Stimulated activated memory B cell treated with anti-CD40 and anti-IgM and Interleukin-4, amounts not matched to agents 10 μg/mL and 1 μg/mL and 100 μg/mL, for 72 hours (primary cell): ENCODE data around the gene KCNC2.

Experiments used
- ATAC-seq: fragments of 150-1000 bp; cut with Tn5 transposase; 2 replicates; pipeline ENCODE4 v1.10.0; 2021
- H3K27ac Mint-ChIP-seq: one replicate; pipeline ENCODE4 v1.8.0; 2022; ENCODE audit warnings: mild to moderate bottlenecking, mixed read lengths
- H3K27me3 Mint-ChIP-seq: one replicate; pipeline ENCODE4 v1.8.0; 2022; ENCODE audit warnings: mixed read lengths
- H3K36me3 Mint-ChIP-seq: one replicate; pipeline ENCODE4 v1.8.0; 2022; ENCODE audit warnings: mixed read lengths
- H3K4me1 Mint-ChIP-seq: one replicate; pipeline ENCODE4 v1.8.0; 2022; ENCODE audit warnings: mixed read lengths
- H3K4me3 Mint-ChIP-seq: one replicate; pipeline ENCODE4 v1.8.0; 2022; ENCODE audit warnings: mild to moderate bottlenecking, moderate library complexity, mixed read lengths
- H3K9me3 Mint-ChIP-seq: one replicate; pipeline ENCODE4 v1.8.0; 2022; ENCODE audit warnings: mixed read lengths

The KCNC2 gene

DNA sequence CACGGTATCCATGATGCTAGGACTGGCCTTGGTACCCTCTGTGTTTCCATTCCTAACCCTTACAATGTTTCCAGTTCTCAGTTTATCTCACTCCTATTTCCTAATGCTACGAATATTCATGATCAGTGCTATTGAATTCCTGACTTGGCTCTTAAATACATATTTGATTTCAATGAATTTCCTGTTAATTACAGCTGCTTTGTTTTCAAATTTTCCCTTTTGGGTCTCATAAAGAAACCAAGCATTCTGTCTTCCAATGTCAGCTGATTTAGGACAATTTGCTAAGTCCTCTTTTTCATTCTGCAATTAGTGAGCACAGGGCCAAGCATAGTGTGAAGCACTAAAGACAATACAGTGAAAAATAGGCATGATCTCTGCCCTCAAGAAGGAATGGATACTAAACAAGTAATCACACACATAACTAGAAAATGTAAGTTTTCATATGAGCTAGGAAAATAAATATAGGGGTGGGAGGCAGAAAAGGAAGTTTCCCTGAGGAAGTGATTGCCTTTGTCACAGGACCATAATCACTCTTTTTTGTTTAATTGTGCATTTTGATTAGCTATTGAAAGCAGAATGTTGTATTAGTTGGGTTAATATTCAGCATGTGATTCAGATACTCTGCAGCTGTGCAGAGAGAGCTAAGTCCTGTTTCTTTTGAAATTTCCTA is 88.5 kb downstream of the KCNC2 start:
- no peak for ATAC-seq
- Mint-ChIP-seq H3K9me3 (no peaks in the 10 kb centered on the region), H3K36me3 (no peaks in the 10 kb centered on the region), H3K27ac (no peak overlapping the region), H3K27me3 (no peaks in the 10 kb centered on the region), H3K4me3 (no peak overlapping the region), H3K4me1 (no peaks in the 10 kb centered on the region)

DNA sequence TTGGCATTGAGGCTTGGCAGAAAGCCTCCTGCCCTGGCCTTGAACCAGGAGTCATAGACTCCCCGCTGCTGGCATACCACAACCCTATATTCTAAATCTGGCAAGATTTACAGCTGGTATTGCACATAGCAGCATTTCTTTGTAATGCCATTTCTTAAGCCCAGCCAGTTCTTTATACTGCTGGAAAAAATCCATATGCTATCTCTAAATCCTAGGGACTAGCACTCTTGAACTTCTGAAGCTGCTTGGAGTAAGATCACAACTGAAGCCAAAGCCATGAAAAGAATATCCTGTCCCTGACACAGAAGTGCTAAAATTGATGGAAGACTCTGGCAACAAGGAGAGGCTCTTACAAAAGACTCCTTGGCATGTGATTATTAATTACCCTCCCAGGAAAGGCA is 89.3 kb downstream of the KCNC2 start:
- H3K4me3 Mint-ChIP-seq, result no peak overlapping the region
- no peak for ATAC-seq
- H3K9me3 Mint-ChIP-seq, result no peaks in the 10 kb centered on the region
- no peaks in the 10 kb centered on the region for H3K4me1 Mint-ChIP-seq
- no peaks in the 10 kb centered on the region for H3K27me3 Mint-ChIP-seq
- no peak overlapping the region for H3K27ac Mint-ChIP-seq
- no peaks in the 10 kb centered on the region for H3K36me3 Mint-ChIP-seq

DNA sequence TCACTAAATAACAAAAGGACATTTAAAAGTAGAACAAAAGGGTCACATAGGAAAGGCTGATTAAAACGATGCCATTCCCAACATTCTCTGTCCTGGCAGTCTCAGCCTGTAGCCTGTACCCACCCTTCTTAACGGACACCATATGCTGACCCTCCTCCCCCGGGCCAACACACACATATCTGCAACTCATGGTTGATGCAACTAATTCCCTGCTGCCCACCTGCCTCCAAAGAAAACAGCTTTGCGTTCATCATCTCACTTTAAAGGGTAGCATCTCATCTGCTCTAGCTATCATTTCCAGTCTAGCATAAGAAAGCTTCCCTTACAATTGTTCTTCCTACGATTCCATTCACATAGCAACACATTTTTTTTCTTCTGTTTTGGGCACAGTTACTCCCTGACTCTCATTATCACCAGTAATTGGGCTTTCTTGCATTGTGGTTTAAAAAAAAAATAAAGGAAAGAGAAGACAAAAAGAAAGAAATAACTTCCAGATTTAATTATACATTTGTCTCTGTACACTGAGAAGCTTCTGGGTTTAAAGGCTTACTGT is 92.9 kb downstream of the KCNC2 start:
- H3K36me3 Mint-ChIP-seq, result no peaks in the 10 kb centered on the region
- H3K27me3 Mint-ChIP-seq, result no peaks in the 10 kb centered on the region
- H3K27ac Mint-ChIP-seq, result no peak overlapping the region
- ATAC-seq, result no peak
- H3K4me1 Mint-ChIP-seq, result no peaks in the 10 kb centered on the region
- H3K4me3 Mint-ChIP-seq, result no peak overlapping the region
- no peaks in the 10 kb centered on the region for H3K9me3 Mint-ChIP-seq

DNA sequence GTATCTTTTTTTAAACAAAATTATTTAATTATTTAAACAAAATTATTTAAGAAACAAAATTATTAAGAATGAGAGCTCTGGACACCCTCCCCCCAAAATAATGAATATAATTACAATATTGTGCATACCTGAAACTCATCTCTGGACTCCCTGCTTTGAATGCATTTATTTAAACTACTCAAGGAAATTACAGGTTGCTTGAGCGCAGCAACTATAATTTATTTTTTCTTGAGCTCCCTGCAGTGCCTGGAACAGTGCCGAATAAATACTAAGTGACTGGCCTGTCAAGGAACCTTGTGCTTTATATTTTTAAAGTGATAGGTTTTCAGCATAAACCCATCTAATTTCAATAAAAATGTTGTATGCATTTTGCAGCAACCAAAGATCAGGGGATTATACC is 93.9 kb downstream of the KCNC2 start:
- ATAC-seq, result no peak
- no peaks in the 10 kb centered on the region for H3K36me3 Mint-ChIP-seq

DNA sequence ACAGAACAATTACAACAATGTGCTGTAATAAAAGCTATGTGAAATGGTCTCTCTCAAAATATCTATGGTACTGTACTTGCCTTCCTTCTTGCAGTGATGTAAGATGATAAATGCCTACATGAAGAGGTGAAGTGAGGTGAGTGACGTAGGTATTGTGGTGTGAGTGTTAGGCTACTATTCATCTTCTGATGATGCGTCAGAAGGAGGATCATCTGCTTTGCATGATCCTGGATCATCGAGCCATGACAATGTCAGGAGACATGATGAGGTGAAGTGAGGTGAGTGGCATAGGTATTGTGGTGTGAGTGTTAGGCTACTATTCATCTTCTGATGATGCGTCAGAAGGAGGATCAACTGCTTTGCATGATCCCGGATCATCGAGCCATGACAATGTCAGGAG is 105.8 kb downstream of the KCNC2 start:
- no peaks in the 10 kb centered on the region for H3K4me1 Mint-ChIP-seq
- no peaks in the 10 kb centered on the region for H3K27me3 Mint-ChIP-seq
- H3K4me3 Mint-ChIP-seq, result no peak overlapping the region
- H3K9me3 Mint-ChIP-seq, result no peaks in the 10 kb centered on the region
- ATAC-seq, result no peak
- H3K36me3 Mint-ChIP-seq, result no peaks in the 10 kb centered on the region
- H3K27ac Mint-ChIP-seq, result no peak overlapping the region

More for the DNA sequence above, 93.9 kb downstream of the KCNC2 start:
- Mint-ChIP-seq H3K9me3 (no peaks in the 10 kb centered on the region), H3K4me3 (no peak overlapping the region), H3K27ac (no peak overlapping the region), H3K27me3 (no peaks in the 10 kb centered on the region), H3K4me1 (no peaks in the 10 kb centered on the region)

DNA sequence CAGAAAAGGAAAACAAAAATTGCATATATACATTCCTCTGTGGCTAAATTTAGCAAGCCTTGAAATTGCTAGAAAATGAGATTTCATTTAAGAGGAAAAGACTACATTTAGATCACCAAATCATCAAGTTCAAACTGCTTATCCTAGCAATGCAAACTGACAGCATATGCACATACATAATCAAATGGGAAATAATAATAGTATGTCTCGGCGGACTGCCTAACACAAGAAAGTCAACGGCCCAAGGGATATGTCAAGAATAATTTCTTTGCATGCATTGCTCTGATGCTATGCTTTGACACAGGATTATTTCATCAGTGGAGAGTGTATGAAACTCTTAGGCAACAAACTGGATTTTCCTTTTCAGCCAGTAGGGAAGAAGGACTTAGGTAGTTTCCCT is 107.9 kb downstream of the KCNC2 start:
- H3K27me3 Mint-ChIP-seq, result no peaks in the 10 kb centered on the region
- ATAC-seq, result no peak
- H3K36me3 Mint-ChIP-seq, result no peaks in the 10 kb centered on the region
- H3K9me3 Mint-ChIP-seq, result no peaks in the 10 kb centered on the region
- H3K4me1 Mint-ChIP-seq, result no peaks in the 10 kb centered on the region
- no peak overlapping the region for H3K4me3 Mint-ChIP-seq
- no peak overlapping the region for H3K27ac Mint-ChIP-seq

DNA sequence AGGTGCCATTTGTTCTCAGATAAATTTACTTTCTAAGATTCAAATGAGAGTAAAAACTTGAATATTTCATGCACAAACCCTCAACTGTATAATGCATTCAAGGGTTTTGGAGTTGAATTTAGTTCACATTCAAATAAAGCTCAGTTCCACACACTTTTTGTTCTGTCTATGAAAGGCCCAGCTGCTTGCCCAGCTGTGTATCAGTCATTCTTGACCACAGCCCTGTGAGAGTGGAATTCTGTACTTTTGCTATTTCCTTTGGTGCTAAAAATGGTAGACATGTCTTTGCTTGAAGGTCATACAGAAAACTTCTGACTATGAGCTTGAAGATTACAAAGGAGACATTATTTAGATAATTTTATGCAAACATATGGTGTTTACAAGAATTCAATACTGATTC is 110.4 kb downstream of the KCNC2 start:
- Mint-ChIP-seq H3K9me3 (no peaks in the 10 kb centered on the region), H3K27me3 (no peaks in the 10 kb centered on the region), H3K4me1 (no peaks in the 10 kb centered on the region), H3K27ac (no peak overlapping the region), H3K36me3 (no peaks in the 10 kb centered on the region), H3K4me3 (no peak overlapping the region)
- ATAC-seq, result no peak

DNA sequence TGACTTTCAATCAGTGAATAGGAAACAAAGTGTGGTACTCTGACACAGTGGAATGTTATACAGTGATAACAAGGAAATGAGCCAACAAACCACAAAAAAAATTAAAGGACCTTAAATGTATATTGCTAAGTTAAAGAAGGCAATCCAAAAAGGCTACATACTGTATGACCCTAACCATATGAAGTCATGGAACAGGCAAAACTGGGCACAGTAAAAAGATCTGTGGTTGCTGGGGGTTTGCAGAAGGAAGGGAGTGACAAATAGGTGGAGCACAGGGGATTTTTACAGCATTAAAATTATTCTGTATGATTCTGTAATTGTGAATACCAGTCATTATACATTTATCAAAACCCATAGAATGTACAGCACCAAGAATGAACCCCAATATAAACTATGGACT is 112.6 kb downstream of the KCNC2 start:
- H3K4me3 Mint-ChIP-seq, result no peak overlapping the region

DNA sequence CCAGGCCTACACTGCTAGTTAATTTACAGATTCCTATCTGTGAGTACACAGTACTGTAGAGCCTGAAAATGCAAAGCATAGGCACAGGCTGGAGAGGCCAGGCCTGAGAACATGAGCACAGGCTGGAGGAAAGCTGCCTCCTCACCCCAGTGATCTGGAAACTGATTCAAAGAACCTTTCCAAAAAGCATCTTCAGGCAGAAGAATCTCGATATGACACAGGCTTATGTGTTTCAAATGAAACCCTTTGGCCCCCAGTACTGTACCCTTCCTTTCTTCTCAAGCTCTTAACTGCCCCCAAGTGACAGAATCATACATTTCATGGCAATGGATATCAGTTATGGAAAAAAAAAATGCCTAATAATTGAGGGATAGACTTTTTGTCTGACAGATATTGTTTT is 122.0 kb downstream of the KCNC2 start:
- Mint-ChIP-seq H3K27ac (no peak overlapping the region), H3K36me3 (no peaks in the 10 kb centered on the region)

More for the DNA sequence above, 112.6 kb downstream of the KCNC2 start:
- H3K4me1 Mint-ChIP-seq, result no peaks in the 10 kb centered on the region
- H3K36me3 Mint-ChIP-seq, result no peaks in the 10 kb centered on the region
- H3K27me3 Mint-ChIP-seq, result no peaks in the 10 kb centered on the region
- no peak for ATAC-seq
- no peak overlapping the region for H3K27ac Mint-ChIP-seq
- H3K9me3 Mint-ChIP-seq, result no peaks in the 10 kb centered on the region

DNA sequence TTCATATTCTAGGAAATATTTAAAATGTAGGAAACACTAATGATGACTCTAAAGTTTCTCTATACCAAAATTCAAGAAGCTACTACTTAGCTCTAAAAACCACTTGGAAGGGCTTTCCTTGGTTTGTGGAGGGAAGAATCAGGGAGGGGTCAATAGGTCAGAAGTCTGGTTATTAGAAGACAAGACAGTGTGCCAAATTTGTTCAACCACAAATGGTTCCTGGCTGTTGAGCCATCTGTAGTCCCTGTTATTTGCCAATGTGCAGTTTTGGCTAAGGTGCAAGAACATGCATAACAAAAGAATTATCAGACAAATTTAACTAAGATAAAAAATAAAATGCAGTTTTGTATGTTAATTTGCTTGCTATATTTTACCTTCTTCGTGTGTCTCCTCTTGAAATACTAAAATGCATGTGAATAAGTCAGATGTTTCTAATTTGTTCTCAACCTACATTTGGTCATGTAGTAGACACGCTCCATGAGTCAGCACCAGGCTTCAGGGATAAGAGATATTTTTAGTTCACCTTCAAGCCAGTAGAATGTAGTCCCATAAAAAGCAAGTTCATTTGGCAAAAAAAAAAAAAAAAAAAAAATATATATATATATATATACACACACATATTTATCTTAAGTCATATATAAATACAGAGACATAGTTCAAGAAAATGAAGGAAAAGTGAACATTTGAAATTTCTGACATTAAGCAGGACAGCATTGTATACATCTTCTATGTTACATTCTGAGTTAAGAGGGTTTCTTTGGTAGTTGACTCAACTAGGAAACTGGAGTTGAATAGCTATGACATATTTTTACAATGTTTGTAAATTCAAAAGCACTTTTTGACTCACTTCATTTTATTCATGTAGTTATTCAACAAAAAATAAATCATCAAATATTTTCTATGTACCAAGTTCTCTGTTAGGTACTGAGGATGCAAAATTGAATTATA is 123.3 kb downstream of the KCNC2 start:
- Mint-ChIP-seq H3K27ac (no peak overlapping the region), H3K27me3 (no peaks in the 10 kb centered on the region), H3K4me1 (no peaks in the 10 kb centered on the region), H3K4me3 (no peak overlapping the region), H3K36me3 (no peaks in the 10 kb centered on the region), H3K9me3 (peaks cover 2% of the 10 kb centered on the region)
- no peak for ATAC-seq

More for the DNA sequence above, 122.0 kb downstream of the KCNC2 start:
- H3K4me3 Mint-ChIP-seq, result no peak overlapping the region
- no peaks in the 10 kb centered on the region for H3K4me1 Mint-ChIP-seq
- H3K27me3 Mint-ChIP-seq, result no peaks in the 10 kb centered on the region
- peaks cover 2% of the 10 kb centered on the region for H3K9me3 Mint-ChIP-seq
- ATAC-seq, result no peak

DNA sequence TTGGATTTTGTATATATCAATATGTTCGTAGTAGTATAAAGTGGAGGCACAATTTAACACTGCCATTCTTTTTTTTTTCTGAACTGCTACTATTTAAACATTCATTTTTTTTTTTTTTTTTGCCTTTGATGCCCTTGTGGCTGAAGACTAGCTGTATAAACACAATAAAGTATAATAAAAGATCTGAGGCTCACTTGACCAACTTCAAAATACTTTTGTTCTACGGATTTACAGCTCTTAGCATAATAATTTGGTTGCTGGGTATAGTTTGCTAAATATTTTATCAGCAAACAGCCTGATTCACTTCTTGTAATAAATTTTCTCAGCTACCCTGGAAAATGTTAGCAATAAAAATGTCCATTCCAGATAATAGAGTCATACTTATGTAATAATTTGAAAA is 128.3 kb downstream of the KCNC2 start:
- Mint-ChIP-seq H3K4me3 (no peak overlapping the region), H3K4me1 (no peaks in the 10 kb centered on the region), H3K27ac (no peak overlapping the region), H3K27me3 (no peaks in the 10 kb centered on the region), H3K36me3 (no peaks in the 10 kb centered on the region), H3K9me3 (peaks cover 2% of the 10 kb centered on the region)
- no peak for ATAC-seq

DNA sequence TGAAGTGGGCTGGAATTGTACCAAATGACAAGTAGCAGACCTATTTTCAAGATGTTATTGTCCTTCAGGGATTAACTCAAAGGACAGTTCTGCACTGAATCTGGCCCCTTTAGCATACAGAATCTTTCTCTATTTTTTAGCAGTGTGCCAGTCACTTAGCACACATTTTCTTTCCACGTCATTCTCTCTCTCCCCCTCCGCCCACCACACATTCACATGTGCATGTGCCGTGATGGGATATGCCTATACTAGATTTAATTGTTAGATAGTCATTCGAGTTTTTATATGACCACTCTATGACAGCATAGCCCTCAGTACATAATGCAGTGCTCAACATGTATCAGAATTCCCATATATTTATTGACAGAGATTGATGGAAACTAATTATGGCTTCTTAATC is 129.1 kb downstream of the KCNC2 start:
- no peak overlapping the region for H3K4me3 Mint-ChIP-seq
- H3K9me3 Mint-ChIP-seq, result peaks cover 5% of the 10 kb centered on the region
- H3K27me3 Mint-ChIP-seq, result no peaks in the 10 kb centered on the region
- H3K27ac Mint-ChIP-seq, result no peak overlapping the region
- no peaks in the 10 kb centered on the region for H3K36me3 Mint-ChIP-seq
- no peaks in the 10 kb centered on the region for H3K4me1 Mint-ChIP-seq
- ATAC-seq, result no peak

DNA sequence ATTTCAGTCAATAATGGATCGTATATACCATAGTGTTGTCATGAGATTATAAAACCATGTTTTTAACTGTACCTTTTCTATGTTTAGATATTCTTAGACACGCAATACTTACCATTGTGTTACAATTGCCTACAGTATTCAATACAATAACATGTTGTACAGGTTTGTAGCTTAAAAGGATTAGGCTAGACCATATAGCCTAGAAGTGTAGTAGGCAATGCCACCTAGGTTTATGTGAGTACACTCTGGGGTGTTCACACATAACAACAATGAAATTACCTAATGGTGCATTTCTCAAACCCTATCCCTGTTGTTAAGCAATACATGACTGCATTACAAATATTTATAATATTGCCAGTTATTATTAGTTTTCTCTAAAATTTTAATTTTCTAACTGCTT is 144.2 kb downstream of the KCNC2 start:
- Mint-ChIP-seq H3K4me1 (no peaks in the 10 kb centered on the region), H3K9me3 (peaks cover 3% of the 10 kb centered on the region), H3K27ac (no peak overlapping the region), H3K27me3 (no peaks in the 10 kb centered on the region), H3K36me3 (no peaks in the 10 kb centered on the region), H3K4me3 (no peak overlapping the region)
- no peak for ATAC-seq

DNA sequence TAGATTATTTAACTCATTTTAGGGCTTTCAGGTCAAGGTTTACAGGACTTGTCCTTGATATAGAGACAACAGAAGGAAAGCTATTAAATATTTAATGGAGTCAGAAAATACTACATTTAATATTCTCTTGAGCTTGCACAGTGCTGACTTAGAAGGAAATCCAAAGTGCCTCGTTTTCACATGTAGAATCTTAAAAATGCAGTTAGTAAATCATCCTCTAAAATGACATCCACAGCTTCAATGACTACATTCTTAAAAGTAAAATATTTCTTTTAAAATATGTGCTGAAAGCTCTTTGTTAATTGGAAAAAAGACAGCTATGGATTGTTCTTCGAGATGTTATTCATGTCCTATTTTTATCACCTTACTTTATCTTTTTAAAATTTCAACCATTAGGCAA is 146.9 kb downstream of the KCNC2 start:
- no peaks in the 10 kb centered on the region for H3K27me3 Mint-ChIP-seq
- no peaks in the 10 kb centered on the region for H3K4me1 Mint-ChIP-seq
- H3K36me3 Mint-ChIP-seq, result no peaks in the 10 kb centered on the region
- no peak overlapping the region for H3K27ac Mint-ChIP-seq
- no peaks in the 10 kb centered on the region for H3K9me3 Mint-ChIP-seq
- ATAC-seq, result no peak
- no peak overlapping the region for H3K4me3 Mint-ChIP-seq

DNA sequence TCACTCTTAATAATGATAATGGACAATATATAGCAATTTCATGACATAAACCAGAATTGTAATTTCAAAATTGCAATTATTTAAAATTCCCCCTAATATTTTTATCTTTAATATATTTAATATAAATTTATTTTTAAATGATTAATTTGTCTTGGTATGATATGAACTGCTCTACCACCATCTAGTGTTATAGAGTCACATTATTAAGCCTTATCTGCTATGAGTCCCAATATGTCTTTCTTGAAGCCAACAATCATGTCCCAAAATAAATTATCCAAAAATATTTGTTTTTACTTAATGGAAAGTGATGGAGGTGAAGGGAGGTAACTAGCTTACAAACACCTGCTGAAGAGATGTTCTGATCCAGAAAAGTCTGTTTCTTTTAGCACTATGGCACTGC is 151.4 kb downstream of the KCNC2 start:
- ATAC-seq, result no peak
- no peaks in the 10 kb centered on the region for H3K27me3 Mint-ChIP-seq
- no peaks in the 10 kb centered on the region for H3K4me1 Mint-ChIP-seq
- H3K4me3 Mint-ChIP-seq, result no peak overlapping the region
- peaks cover 4% of the 10 kb centered on the region for H3K9me3 Mint-ChIP-seq
- H3K36me3 Mint-ChIP-seq, result no peaks in the 10 kb centered on the region
- H3K27ac Mint-ChIP-seq, result no peak overlapping the region

DNA sequence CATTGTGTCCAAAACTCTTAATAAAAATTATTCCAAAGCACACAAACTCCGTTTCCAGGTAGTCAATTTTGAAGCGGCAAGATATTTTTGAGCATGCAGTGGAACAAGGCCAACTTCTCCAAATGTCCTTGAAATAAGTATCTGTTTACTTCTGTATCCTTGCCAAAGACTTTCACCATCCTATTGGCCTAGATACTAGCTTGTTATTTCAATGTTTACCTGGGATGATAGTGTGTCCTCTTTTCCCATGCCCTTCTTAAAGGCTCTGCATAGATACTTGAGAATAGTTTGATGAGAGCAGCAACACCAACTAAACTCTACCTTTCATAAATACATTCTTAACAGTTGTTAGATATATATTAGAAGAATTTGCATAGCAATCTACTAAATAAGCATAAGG is 160.9 kb downstream of the KCNC2 start:
- Mint-ChIP-seq H3K36me3 (no peaks in the 10 kb centered on the region), H3K9me3 (peaks cover 4% of the 10 kb centered on the region), H3K27ac (no peak overlapping the region), H3K4me3 (no peak overlapping the region), H3K27me3 (no peaks in the 10 kb centered on the region), H3K4me1 (no peaks in the 10 kb centered on the region)
- no peak for ATAC-seq
